Left ventricle myocardium inferior (tissue), 1 donor: Measurements from ENCODE around the gene EFCAB8. TPM values are rescaled to one million over a fixed set of nuclear protein-coding genes. Genes with fewer than 3 reads are reported as not detected.

Source experiments
- DNase-seq: peaks from one replicate; pipeline ENCODE4 v3.0.0-alpha.2; 2020
- H3K27ac ChIP-seq: fragments of 200-600 bp; replicated peaks from 2 replicates; pipeline ENCODE4 v1.8.0; 2021
- H3K27me3 ChIP-seq: fragments of 200-600 bp; 2 replicates; pipeline ENCODE4 v1.8.0; 2021; ENCODE audit warnings: low read depth
- H3K36me3 ChIP-seq: fragments of 200-600 bp; 2 replicates; pipeline ENCODE4 v1.8.0; 2021
- H3K4me1 ChIP-seq: fragments of 200-600 bp; 2 replicates; pipeline ENCODE4 v1.8.0; 2021
- H3K4me3 ChIP-seq: fragments of 200-600 bp; 2 replicates; pipeline ENCODE4 v1.8.0; 2021; ENCODE audit warnings: mild to moderate bottlenecking, moderate library complexity
- H3K9me3 ChIP-seq: fragments of 200-600 bp; replicated peaks from 2 replicates; pipeline ENCODE4 v1.8.0; 2021
- CTCF ChIP-seq: fragments of 200-600 bp; IDR thresholded peaks from 2 replicates; pipeline ENCODE4 v1.8.0; 2021; ENCODE audit warnings: antibody characterized with exemption, mild to moderate bottlenecking, borderline replicate concordance
- intact Hi-C: fragments of 100-400 bp; cut with micrococcal nuclease; formaldehyde crosslinking; loops from one replicate; pipeline ENCODE4 v1.11.0; 2022
- total RNA-seq: library from RNA; stranded (reverse); fragmentation: NEBNext Ultra II Directional; extraction: Animal tissue kit (Norgen Biotek cat#: 25700); gene quantifications from one replicate; pipeline ENCODE4 v1.2.1, GENCODE V29; 2021
- donor health status: DM: no; HTN: yes; CAD: no; lungs with severe emphysema.

Gene EFCAB8
- total RNA-seq, 1 donor from 2014 or later = not detected

GRCh38 chr20:32885952-32886351 lies 27.2 kb downstream of the EFCAB8 start:
- Histone ChIP-seq H3K36me3 (no peaks in the 10 kb centered on the region), H3K27me3 (no peaks in the 10 kb centered on the region), H3K9me3 (no peaks in the 10 kb centered on the region), H3K27ac (no peak overlapping the region), H3K4me3 (no peak overlapping the region), H3K4me1 (no peaks in the 10 kb centered on the region)
- no peak for TF ChIP-seq CTCF
- intact Hi-C loops = no loop called here
- DNase-seq = no peak

- DNase-seq = no peak
- no peak overlapping the region for H3K4me3 ChIP-seq
- intact Hi-C loops = no loop called here
- TF ChIP-seq CTCF = no peak
- H3K36me3 ChIP-seq = no peaks in the 10 kb centered on the region
- no peaks in the 10 kb centered on the region for H3K9me3 ChIP-seq
- no peaks in the 10 kb centered on the region for H3K4me1 ChIP-seq
- no peak overlapping the region for H3K27ac ChIP-seq
- no peaks in the 10 kb centered on the region for H3K27me3 ChIP-seq
Measured at GRCh38 chr20:32886652-32887051, 27.9 kb downstream of the EFCAB8 start.

- Histone ChIP-seq H3K27me3 (no peaks in the 10 kb centered on the region), H3K4me1 (no peaks in the 10 kb centered on the region), H3K36me3 (no peaks in the 10 kb centered on the region), H3K4me3 (no peak overlapping the region), H3K9me3 (no peaks in the 10 kb centered on the region), H3K27ac (no peak overlapping the region)
- TF ChIP-seq CTCF = no peak
- DNase-seq = no peak
- intact Hi-C loops = no loop called here
Measured at GRCh38 chr20:32887492-32887891, 28.8 kb downstream of the EFCAB8 start.

- no peak for DNase-seq
- Histone ChIP-seq H3K27me3 (no peaks in the 10 kb centered on the region), H3K4me1 (no peaks in the 10 kb centered on the region), H3K36me3 (no peaks in the 10 kb centered on the region), H3K27ac (no peak overlapping the region), H3K4me3 (no peak overlapping the region), H3K9me3 (no peaks in the 10 kb centered on the region)
- intact Hi-C loops = no loop called here
- TF ChIP-seq CTCF = no peak
Measured at GRCh38 chr20:32888636-32889035, 29.9 kb downstream of the EFCAB8 start.

GRCh38 chr20:32889281-32889680 lies 30.6 kb downstream of the EFCAB8 start:
- H3K4me3 ChIP-seq = no peak overlapping the region
- TF ChIP-seq CTCF = no peak
- intact Hi-C loops = no loop called here
- DNase-seq = no peak
- H3K9me3 ChIP-seq = no peaks in the 10 kb centered on the region
- H3K27ac ChIP-seq = no peak overlapping the region
- H3K27me3 ChIP-seq = no peaks in the 10 kb centered on the region
- H3K36me3 ChIP-seq = no peaks in the 10 kb centered on the region
- no peaks in the 10 kb centered on the region for H3K4me1 ChIP-seq

GRCh38 chr20:32891491-32891890 lies 32.8 kb downstream of the EFCAB8 start:
- Histone ChIP-seq H3K4me3 (no peak overlapping the region), H3K27me3 (no peaks in the 10 kb centered on the region), H3K4me1 (no peaks in the 10 kb centered on the region), H3K9me3 (no peaks in the 10 kb centered on the region), H3K36me3 (no peaks in the 10 kb centered on the region), H3K27ac (no peak overlapping the region)
- TF ChIP-seq CTCF = no peak
- no peak for DNase-seq
- intact Hi-C loops = no loop called here
